Measurements from ENCODE around the gene GALNT15. TPM values are rescaled to one million over a fixed set of nuclear protein-coding genes. Genes with fewer than 3 reads are reported as not detected.

Gene GALNT15
- total RNA-seq, 2 donors from 2014 or later: 0.13 TPM; not detected in 1

- peaks cover 10% of the 10 kb centered on the region for H3K36me3 Mint-ChIP-seq (ENCODE audit: low read depth)
- Histone ChIP-seq H3K4me1 (ENCODE audit: control insufficient read depth, insufficient read depth, low read length) (no peaks in the 10 kb centered on the region), H3K36me3 (ENCODE audit: control insufficient read depth, insufficient read depth, low read length) (no peaks in the 10 kb centered on the region), H3K27ac (ENCODE audit: low read depth, low read length) (no peak overlapping the region), H3K27me3 (ENCODE audit: control insufficient read depth, insufficient read depth, low read length, poor library complexity, severe bottlenecking) (no peaks in the 10 kb centered on the region), H3K9ac (ENCODE audit: extremely low read depth, low read length, poor library complexity, severe bottlenecking) (no peak overlapping the region), H3K9me3 (ENCODE audit: control insufficient read depth, low read length) (peaks cover 63% of the 10 kb centered on the region), H3K4me3 (ENCODE audit: low read length) (peak overlapping the region; percentile 76)
- peaks cover 66% of the 10 kb centered on the region for H3K9me3 Mint-ChIP-seq
- no peak overlapping the region for H3K4me3 Mint-ChIP-seq
- WGBS, 2 experiments (ENCODE audit: insufficient coverage in 1 of 2, insufficient read length in 1 of 2): 90 to 95% methylated on average over 3 to 5 of the region's 5 CpGs
- no peak for TF ChIP-seq CTCF (conservative IDR thresholded peaks at IDR 0.05)
- H3K4me1 Mint-ChIP-seq: no peaks in the 10 kb centered on the region
- no peak overlapping the region for H3K27ac Mint-ChIP-seq
- no peak for DNase-seq
- H3K27me3 Mint-ChIP-seq (ENCODE audit: insufficient read depth): peaks cover 6% of the 10 kb centered on the region
Measured at GRCh38 chr3:16142350-16143025, 32.0 kb upstream of the GALNT15 start.

GRCh38 chr3:16143861-16144447 lies 30.5 kb upstream of the GALNT15 start:
- peak overlapping the region; percentile 7 for H3K27ac Mint-ChIP-seq
- TF ChIP-seq CTCF (conservative IDR thresholded peaks at IDR 0.05): no peak
- DNase-seq: no peak

GRCh38 chr3:16145176-16145575 lies 29.3 kb upstream of the GALNT15 start:
- Mint-ChIP-seq H3K4me1 (no peaks in the 10 kb centered on the region), H3K27me3 (ENCODE audit: insufficient read depth) (peaks cover 8% of the 10 kb centered on the region), H3K36me3 (ENCODE audit: low read depth) (peaks cover 10% of the 10 kb centered on the region), H3K9me3 (peaks cover 62% of the 10 kb centered on the region), H3K27ac (no peak overlapping the region), H3K4me3 (no peak overlapping the region)
- peak; percentile 1 for DNase-seq
- Histone ChIP-seq H3K27ac (ENCODE audit: low read depth, low read length) (no peak overlapping the region), H3K9ac (ENCODE audit: extremely low read depth, low read length, poor library complexity, severe bottlenecking) (no peak overlapping the region), H3K36me3 (ENCODE audit: control insufficient read depth, insufficient read depth, low read length) (no peaks in the 10 kb centered on the region), H3K4me1 (ENCODE audit: control insufficient read depth, insufficient read depth, low read length) (no peaks in the 10 kb centered on the region), H3K4me3 (ENCODE audit: low read length) (peak overlapping the region; percentile 59), H3K27me3 (ENCODE audit: control insufficient read depth, insufficient read depth, low read length, poor library complexity, severe bottlenecking) (no peaks in the 10 kb centered on the region), H3K9me3 (ENCODE audit: control insufficient read depth, low read length) (peaks cover 53% of the 10 kb centered on the region)
- no peak for TF ChIP-seq CTCF (conservative IDR thresholded peaks at IDR 0.05)
- 91 to 100% methylated on average over 2 of the region's 2 CpGs for WGBS, 2 experiments (ENCODE audit: insufficient coverage in 1 of 2, insufficient read length in 1 of 2)

More at GRCh38 chr3:16143861-16144447, 30.5 kb upstream of the GALNT15 start:
- Mint-ChIP-seq H3K4me1 (no peaks in the 10 kb centered on the region), H3K27me3 (ENCODE audit: insufficient read depth) (peaks cover 7% of the 10 kb centered on the region), H3K4me3 (no peak overlapping the region), H3K36me3 (ENCODE audit: low read depth) (peaks cover 10% of the 10 kb centered on the region), H3K9me3 (peaks cover 60% of the 10 kb centered on the region)
- H3K9me3 ChIP-seq (ENCODE audit: control insufficient read depth, low read length): peaks cover 58% of the 10 kb centered on the region
- no peaks in the 10 kb centered on the region for H3K27me3 ChIP-seq (ENCODE audit: control insufficient read depth, insufficient read depth, low read length, poor library complexity, severe bottlenecking)
- no peak overlapping the region for H3K27ac ChIP-seq (ENCODE audit: low read depth, low read length)
- no peaks in the 10 kb centered on the region for H3K36me3 ChIP-seq (ENCODE audit: control insufficient read depth, insufficient read depth, low read length)
- 33 to 60% methylated on average over 1 to 2 of the region's 2 CpGs for WGBS, 2 experiments (ENCODE audit: insufficient coverage in 1 of 2, insufficient read length in 1 of 2)
- H3K9ac ChIP-seq (ENCODE audit: extremely low read depth, low read length, poor library complexity, severe bottlenecking): no peak overlapping the region
- H3K4me1 ChIP-seq (ENCODE audit: control insufficient read depth, insufficient read depth, low read length): no peaks in the 10 kb centered on the region
- peak overlapping the region; percentile 76 for H3K4me3 ChIP-seq (ENCODE audit: low read length)

Measured in endodermal cell (in vitro differentiated cells).